ENCODE measurements around the gene RPUSD1.

- TF ChIP-seq POLR2A (IDR thresholded peaks at IDR 0.05; ENCODE audit: insufficient read depth in 1 of 2, low read depth in 2 of 2, low read length in 2 of 2) (no peak), EZH2 (conservative IDR thresholded peaks at IDR 0.05; ENCODE audit: low read depth, low read length) (no peak), ZNF691 (CRISPR knock-in tag; IDR thresholded peaks at IDR 0.05; ENCODE audit: borderline replicate concordance, low read depth) (no peak), CTCF (CRISPR knock-in tag; IDR thresholded peaks at IDR 0.05) (no peak), ZNF274 (CRISPR knock-in tag; IDR thresholded peaks at IDR 0.05) (no peak), ZNF224 (CRISPR knock-in tag; IDR thresholded peaks at IDR 0.05) (no peak)
Observed at GRCh38 chr16:782258-782657, 5.9 kb downstream of the RPUSD1 start.
